Suprapubic skin (tissue), 4 donors: ENCODE measurements around the gene INCENP. TPM values are rescaled to one million over a fixed set of nuclear protein-coding genes. Genes with fewer than 3 reads are reported as not detected.
"Not testable (repeated sequence)": the region's sequence is repeated elsewhere in the genome, so short reads cannot be mapped to it uniquely, and the experiment has no call there.

Source experiments
- DNase-seq, 2 donors: peaks; one replicate each; pipeline ENCODE4 v3.0.0-alpha.2; 2019; ENCODE audit warnings: low spot score in 2 of 2
- H3K27ac ChIP-seq: fragments of 200-600 bp; sonication (generic); one replicate; pipeline ENCODE4 v1.5.1; 2019
- H3K27me3 ChIP-seq: fragments of 200-600 bp; sonication (generic); one replicate; pipeline ENCODE4 v1.5.1; 2019
- H3K36me3 ChIP-seq: fragments of 200-600 bp; sonication (generic); one replicate; pipeline ENCODE4 v1.5.1; 2019
- H3K4me1 ChIP-seq: fragments of 200-600 bp; sonication (generic); one replicate; pipeline ENCODE4 v1.5.1; 2019
- H3K4me3 ChIP-seq: fragments of 200-600 bp; sonication (generic); one replicate; pipeline ENCODE4 v1.5.1; 2019; ENCODE audit warnings: mild to moderate bottlenecking
- H3K9me3 ChIP-seq: fragments of 200-600 bp; sonication (generic); one replicate; pipeline ENCODE4 v1.5.1; 2019
- EP300 ChIP-seq: sonication (generic); formaldehyde crosslinking; IDR thresholded peaks from one replicate; pipeline ENCODE4 v1.6.1; 2017; ENCODE audit warnings: antibody characterized with exemption
- POLR2A ChIP-seq, 2 donors: fragments of 450-650 bp; IDR thresholded peaks; one replicate each; pipeline ENCODE4 v1.6.1; 2017; ENCODE audit warnings: antibody characterized with exemption in 2 of 2, mild to moderate bottlenecking in 2 of 2, moderate library complexity in 2 of 2
- POLR2AphosphoS5 ChIP-seq, 3 donors: sonication (generic); formaldehyde crosslinking; IDR thresholded peaks; one replicate each; pipeline ENCODE4 v1.6.1; 2017; ENCODE audit warnings: antibody characterized with exemption in 3 of 3
- WGBS: methylation state at CpG from one replicate; pipeline ENCODE4 v1.1.5; 2018; 5-methylcytosine and 5-hydroxymethylcytosine counted together
- total RNA-seq, 4 donors: library from RNA; depleted of rRNA; stranded (reverse); fragments of >200 nt; gene quantifications; one replicate each; pipeline ENCODE4 v1.1.0, GENCODE V29; 2016
- TF ChIP-seq, protein P1 (sequence below), 2 donors: fragments of 200-600 bp in 1 of 2; fragments of 450-650 bp in 1 of 2; sonication (generic) in 1 of 2; IDR thresholded peaks; one replicate each; pipeline ENCODE4 v1.5.1; 2016 to 2019; ENCODE audit warnings: antibody characterized with exemption in 2 of 2, mild to moderate bottlenecking in 1 of 2, moderate library complexity in 1 of 2

INCENP gene
- total RNA-seq, 4 donors from 2014 or later = 31.6 to 52.4 (median 33.9) TPM

GRCh38 chr11:62193952-62194351 is 70.1 kb downstream of the INCENP start:
- H3K27me3 ChIP-seq = peaks cover 25% of the 10 kb centered on the region
- DNase-seq = no peak

DNA sequence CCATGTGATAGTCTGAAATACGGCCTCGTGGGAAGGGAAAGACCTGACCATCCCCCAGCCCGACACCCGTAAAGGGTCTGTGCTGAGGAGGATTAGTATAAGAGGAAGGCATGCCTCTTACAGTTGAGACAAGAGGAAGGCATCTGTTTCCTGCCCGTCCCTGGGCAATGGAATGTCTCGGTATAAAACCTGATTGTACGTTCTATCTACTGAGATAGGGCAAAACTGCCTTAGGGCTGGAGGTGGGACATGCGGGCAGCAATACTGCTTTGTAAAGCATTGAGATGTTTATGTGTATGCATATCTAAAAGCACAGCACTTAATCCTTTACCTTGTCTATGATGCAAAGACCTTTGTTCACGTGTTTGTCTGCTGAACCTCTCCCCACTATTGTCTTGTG is 71.2 kb downstream of the INCENP start:
- H3K27ac ChIP-seq, H3K4me1 ChIP-seq, H3K9me3 ChIP-seq, DNase-seq, H3K36me3 ChIP-seq, H3K4me3 ChIP-seq: not testable (repeated sequence)
- peaks cover 25% of the 10 kb centered on the region for H3K27me3 ChIP-seq
- WGBS = 18% methylated on average over 4 of the region's 9 CpGs

More at GRCh38 chr11:62193952-62194351, 70.1 kb downstream of the INCENP start:
- TF ChIP-seq POLR2A (IDR thresholded peaks at IDR 0.05) (no peak), POLR2AphosphoS5 (IDR thresholded peaks at IDR 0.05) (no peak), EP300 (no peak)
- TF ChIP-seq, protein P1, sequence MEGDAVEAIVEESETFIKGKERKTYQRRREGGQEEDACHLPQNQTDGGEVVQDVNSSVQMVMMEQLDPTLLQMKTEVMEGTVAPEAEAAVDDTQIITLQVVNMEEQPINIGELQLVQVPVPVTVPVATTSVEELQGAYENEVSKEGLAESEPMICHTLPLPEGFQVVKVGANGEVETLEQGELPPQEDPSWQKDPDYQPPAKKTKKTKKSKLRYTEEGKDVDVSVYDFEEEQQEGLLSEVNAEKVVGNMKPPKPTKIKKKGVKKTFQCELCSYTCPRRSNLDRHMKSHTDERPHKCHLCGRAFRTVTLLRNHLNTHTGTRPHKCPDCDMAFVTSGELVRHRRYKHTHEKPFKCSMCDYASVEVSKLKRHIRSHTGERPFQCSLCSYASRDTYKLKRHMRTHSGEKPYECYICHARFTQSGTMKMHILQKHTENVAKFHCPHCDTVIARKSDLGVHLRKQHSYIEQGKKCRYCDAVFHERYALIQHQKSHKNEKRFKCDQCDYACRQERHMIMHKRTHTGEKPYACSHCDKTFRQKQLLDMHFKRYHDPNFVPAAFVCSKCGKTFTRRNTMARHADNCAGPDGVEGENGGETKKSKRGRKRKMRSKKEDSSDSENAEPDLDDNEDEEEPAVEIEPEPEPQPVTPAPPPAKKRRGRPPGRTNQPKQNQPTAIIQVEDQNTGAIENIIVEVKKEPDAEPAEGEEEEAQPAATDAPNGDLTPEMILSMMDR (IDR thresholded peaks at IDR 0.05) = no peak
- Histone ChIP-seq H3K36me3 (no peaks in the 10 kb centered on the region), H3K4me1 (no peaks in the 10 kb centered on the region), H3K27ac (no peak overlapping the region), H3K9me3 (no peaks in the 10 kb centered on the region), H3K4me3 (no peak overlapping the region)
- WGBS = 71% methylated on average over 4 of the region's 4 CpGs

GRCh38 chr11:62195945-62196344 is 72.1 kb downstream of the INCENP start:
- Histone ChIP-seq H3K36me3 (no peaks in the 10 kb centered on the region), H3K27me3 (peaks cover 25% of the 10 kb centered on the region), H3K4me3 (no peak overlapping the region), H3K4me1 (no peaks in the 10 kb centered on the region), H3K27ac (no peak overlapping the region), H3K9me3 (no peaks in the 10 kb centered on the region)
- no peak for DNase-seq
- TF ChIP-seq, protein P1 (IDR thresholded peaks at IDR 0.05) = no peak
- TF ChIP-seq POLR2AphosphoS5 (IDR thresholded peaks at IDR 0.05) (no peak), EP300 (no peak), POLR2A (IDR thresholded peaks at IDR 0.05) (no peak)
- 64% methylated on average over 7 of the region's 7 CpGs for WGBS

DNA sequence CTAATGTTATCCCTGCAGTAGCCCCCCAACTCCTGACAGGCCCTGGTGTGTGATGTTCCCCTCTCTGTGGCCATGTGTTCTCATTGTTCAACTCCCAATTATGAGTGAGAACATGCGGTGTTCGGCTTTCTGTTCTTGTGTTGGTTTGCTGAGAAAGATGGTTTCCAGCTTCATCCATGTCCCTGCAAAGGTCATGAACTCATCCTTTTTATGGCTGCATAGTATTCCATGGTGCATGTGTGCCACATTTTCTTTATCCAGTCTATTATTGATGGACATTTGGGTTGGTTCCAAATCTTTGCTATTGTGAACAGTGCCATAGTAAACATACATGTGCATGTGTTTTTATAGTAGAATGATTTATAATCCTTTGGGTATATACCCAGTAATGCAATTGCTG is 73.6 kb downstream of the INCENP start:
- not testable (repeated sequence) for H3K4me3 ChIP-seq, DNase-seq, H3K27ac ChIP-seq, H3K9me3 ChIP-seq, H3K36me3 ChIP-seq, H3K4me1 ChIP-seq
- 72% methylated on average over 2 of the region's 2 CpGs for WGBS
- H3K27me3 ChIP-seq = peaks cover 25% of the 10 kb centered on the region

GRCh38 chr11:62201376-62201775 is 77.6 kb downstream of the INCENP start:
- Histone ChIP-seq H3K36me3 (no peaks in the 10 kb centered on the region), H3K9me3 (no peaks in the 10 kb centered on the region)

More at GRCh38 chr11:62201376-62201775, 77.6 kb downstream of the INCENP start:
- Histone ChIP-seq H3K27ac (no peak overlapping the region), H3K4me3 (no peak overlapping the region), H3K4me1 (no peaks in the 10 kb centered on the region), H3K27me3 (peaks cover 4% of the 10 kb centered on the region)
- WGBS = 58% methylated on average over 2 of the region's 2 CpGs
- no peak for DNase-seq
- no peak for TF ChIP-seq POLR2AphosphoS5 (IDR thresholded peaks at IDR 0.05)

Other genes starting within 250 kb of the INCENP start
- gene FADS3, start 232.5 kb upstream of the INCENP start, total RNA-seq = 10 to 100 TPM; 12.7 to 24.7 (median 17.9) TPM
- 1 to 10 TPM; 2.6 to 8.9 (median 5.4) TPM for gene RAB3IL1, start 206.4 kb upstream of the INCENP start, total RNA-seq
- gene BEST1, start 173.7 kb upstream of the INCENP start, total RNA-seq = 1 to 10 TPM; 1.5 to 4.1 (median 2.5) TPM
- gene FTH1, start 156.4 kb upstream of the INCENP start, total RNA-seq = 1,000 to 10,000 TPM in 2 of 4 donors, 100 to 1,000 TPM in 2; 578 to 1,480 (median 967) TPM
- not detected for gene SCGB1D1, start 66.2 kb downstream of the INCENP start, total RNA-seq
- 10 to 100 TPM in 1 of 4 donors, 1 to 10 TPM in 3; 3.9 to 37.4 (median 6.2) TPM for gene SCGB2A1, start 84.7 kb downstream of the INCENP start, total RNA-seq
- 1,000 to 10,000 TPM in 1 of 4 donors, 100 to 1,000 TPM in 3; 278 to 1,370 (median 516) TPM for gene SCGB1D2, start 118.2 kb downstream of the INCENP start, total RNA-seq
- gene SCGB2A2, start 146.1 kb downstream of the INCENP start, total RNA-seq = 1,000 to 10,000 TPM in 3 of 4 donors, 100 to 1,000 TPM in 1; 737 to 2,318 (median 1,548) TPM
- gene SCGB1D4, start 175.1 kb downstream of the INCENP start, total RNA-seq = not detected
- gene ASRGL1, start 213.4 kb downstream of the INCENP start, total RNA-seq = 10 to 100 TPM in 1 of 4 donors, 1 to 10 TPM in 3; 2.5 to 10.5 (median 5.2) TPM